K562 (cell line): ENCODE results near the gene TEX35. TPM values are rescaled to one million over a fixed set of nuclear protein-coding genes. Genes with fewer than 3 reads are reported as not detected.
A peak's percentile ranks its signal among the peaks of the same experiment; 100 is the strongest.

Experiments used
- CTCF ChIP-seq, 3 experiments: IDR thresholded peaks in 2 of 3; conservative IDR thresholded peaks in 1 of 3; 2 replicates each; pipeline ENCODE4 v1.5.1; 2011 to 2012; ENCODE audit warnings: low read length in 3 of 3, mild to moderate bottlenecking in 3 of 3, control low read depth in 2 of 3, improper control_type of control experiment in 1 of 3, inconsistent platforms in 1 of 3, low read depth in 1 of 3, mixed read lengths in 1 of 3, moderate library complexity in 1 of 3; ENCODE audit not compliant: insufficient read depth in 2 of 3
- FOS ChIP-seq: IDR thresholded peaks from 3 replicates; pipeline ENCODE4 v1.6.1; 2011; ENCODE audit not compliant: insufficient read length; ENCODE audit errors: extremely low read depth
- POLR3A ChIP-seq: IDR thresholded peaks from 2 replicates; pipeline ENCODE4 v1.6.1; 2011; ENCODE audit warnings: borderline replicate concordance, mild to moderate bottlenecking, moderate library complexity; ENCODE audit not compliant: insufficient read length, insufficient read depth; ENCODE audit errors: extremely low read depth
- REST ChIP-seq, 2 experiments: fragments of 450-650 bp; formaldehyde crosslinking in 1 of 2; IDR thresholded peaks; 2 replicates each; pipeline versions ENCODE4 v1.4.0 to v1.6.1; 2014 to 2020; ENCODE audit warnings: mild to moderate bottlenecking in 2 of 2, borderline replicate concordance in 1 of 2, low read depth in 1 of 2
- SAP30 ChIP-seq: fragments of 200-600 bp; sonication (generic); IDR thresholded peaks from 2 replicates; pipeline ENCODE4 v1.6.1; 2012; ENCODE audit warnings: borderline replicate concordance, low read depth, mild to moderate bottlenecking, moderate library complexity, low read length, control low read depth, inconsistent platforms; ENCODE audit not compliant: insufficient read depth, poor library complexity, severe bottlenecking
- ZNF639 ChIP-seq, 2 experiments: fragments of 200-800 bp in 1 of 2; sonication (Bioruptor generic) in 1 of 2; sonication (generic) in 1 of 2; formaldehyde crosslinking in 1 of 2; IDR thresholded peaks in 1 of 2; conservative IDR thresholded peaks in 1 of 2; 2 replicates each; pipeline versions ENCODE4 v1.5.0 to v1.6.1; 2016 to 2020; ENCODE audit warnings: missing compliant biosample characterization in 1 of 2, missing genetic modification characterization in 1 of 2, missing genetic modification reagents in 1 of 2
- polyA plus RNA-seq, 8 experiments: library from polyadenylated mRNA; depleted of rRNA in 4 of 8; stranded (reverse) in 5 of 8; unstranded in 3 of 8; fragments of >200 nt; fragmentation: Nextera tagmentation in 2 of 8; fragmentation: Illumina TruSeq in 1 of 8; extraction: Ambion mirVana in 2 of 8; extraction: Trizol in 1 of 8; gene quantifications; 2 replicates each; pipeline versions ENCODE4 v1.2.1 to v1.2.3, GENCODE V29; 2011 to 2014; ENCODE audit warnings: inconsistent platforms in 1 of 8, missing spikeins in 1 of 8
- total RNA-seq, 7 experiments: library from RNA; depleted of rRNA in 6 of 7; stranded (reverse); fragments of >200 nt in 6 of 7; fragmentation: Illumina TruSeq in 2 of 7; extraction: Trizol in 2 of 7; gene quantifications; 2 replicates each; pipeline versions ENCODE4 v1.2.1 to v1.2.3, GENCODE V29; 2011 to 2021; ENCODE audit warnings: low replicate concordance in 1 of 7

Gene TEX35
- total and polyA plus RNA-seq, 9 of the 15 experiments (the other 6 are each of a cell fraction or from before 2014, with no cell fraction given) = not detected

- TF ChIP-seq REST (IDR thresholded peaks at IDR 0.05; ENCODE audit: borderline replicate concordance) (peak; percentile 6; the same call in 1 of the 2 replicates), REST (CRISPR knock-in tag; IDR thresholded peaks at IDR 0.05; ENCODE audit: low read depth) (no peak), POLR3A (no peak), CTCF (IDR thresholded peaks at IDR 0.05 in 2 of 3, conservative IDR thresholded peaks at IDR 0.05 in 1 of 3; ENCODE audit: insufficient read depth in 2 of 3, low read depth in 1 of 3, low read length in 3 of 3) (peak; percentile 86 to 93 (median 89)), SAP30 (no peak), ZNF639 (CRISPR knock-in tag; conservative IDR thresholded peaks at IDR 0.05 in 1 of 2, IDR thresholded peaks at IDR 0.05 in 1 of 2) (no peak), FOS (no peak)
Observed at GRCh38 chr1:178501705-178502329, 11.1 kb upstream of the TEX35 start (continued).
